Testis (tissue), 3 donors: ENCODE results near the gene TOX2. TPM values are rescaled to one million over a fixed set of nuclear protein-coding genes. Genes with fewer than 3 reads are reported as not detected.

Experiments
- DNase-seq: peaks from one replicate; pipeline ENCODE4 v3.0.0-alpha.2; 2019
- H3K27ac ChIP-seq, 2 donors: fragments of 200-600 bp; sonication (generic); one replicate each; pipeline ENCODE4 v1.5.1; 2019
- H3K27me3 ChIP-seq: fragments of 200-600 bp; sonication (generic); one replicate; pipeline ENCODE4 v1.5.1; 2019
- H3K36me3 ChIP-seq: fragments of 200-600 bp; sonication (generic); one replicate; pipeline ENCODE4 v1.5.1; 2017; ENCODE audit warnings: low read depth; ENCODE audit errors: missing control alignments
- H3K4me1 ChIP-seq: fragments of 200-600 bp; sonication (generic); one replicate; pipeline ENCODE4 v1.5.1; 2019
- H3K4me3 ChIP-seq, 2 donors: fragments of 200-600 bp; sonication (generic); one replicate each; pipeline ENCODE4 v1.5.1; 2017 to 2019
- H3K9me3 ChIP-seq: fragments of 200-600 bp; sonication (generic); one replicate; pipeline ENCODE4 v1.5.1; 2017
- POLR2A ChIP-seq: fragments of 450-650 bp; IDR thresholded peaks from one replicate; pipeline ENCODE4 v1.6.1; 2017; ENCODE audit warnings: antibody characterized with exemption, mild to moderate bottlenecking, moderate library complexity
- WGBS, 2 donors: methylation state at CpG; one replicate each; pipeline ENCODE4 v1.1.5; 2018; 5-methylcytosine and 5-hydroxymethylcytosine counted together
- intact Hi-C: fragments of 100-400 bp; cut with DNase I; formaldehyde crosslinking; loops from one replicate; pipeline ENCODE4 v1.15.1; 2023; ENCODE audit warnings: low total_unique reads
- polyA plus RNA-seq: library from polyadenylated mRNA; stranded (reverse); fragments of 350-450 nt; fragmentation: Illumina TruSeq; extraction: RNeasy Lipid Tissue Mini Kit (QIAGEN cat#74804); gene quantifications from one replicate; pipeline ENCODE4 v1.2.3, GENCODE V29; 2014; ENCODE audit warnings: low read depth, low replicate concordance; ENCODE audit not compliant: insufficient read depth
- total RNA-seq, 2 donors: library from RNA; depleted of rRNA; stranded (reverse); fragments of >200 nt; gene quantifications; one replicate each; pipeline ENCODE4 v1.2.3, GENCODE V29; 2016
- TF ChIP-seq, protein P1 (sequence below), 3 experiments: fragments of 450-650 bp in 2 of 3; fragments of 200-600 bp in 1 of 3; sonication (generic) in 1 of 3; IDR thresholded peaks; one replicate each; pipeline ENCODE4 v1.5.1; 2016 to 2019; ENCODE audit warnings: antibody characterized with exemption in 3 of 3, mild to moderate bottlenecking in 2 of 3, moderate library complexity in 1 of 3

The TOX2 gene
- total and polyA plus RNA-seq, 3 donors from 2014 or later = 43.8 to 67.0 (median 48.1) TPM

DNA sequence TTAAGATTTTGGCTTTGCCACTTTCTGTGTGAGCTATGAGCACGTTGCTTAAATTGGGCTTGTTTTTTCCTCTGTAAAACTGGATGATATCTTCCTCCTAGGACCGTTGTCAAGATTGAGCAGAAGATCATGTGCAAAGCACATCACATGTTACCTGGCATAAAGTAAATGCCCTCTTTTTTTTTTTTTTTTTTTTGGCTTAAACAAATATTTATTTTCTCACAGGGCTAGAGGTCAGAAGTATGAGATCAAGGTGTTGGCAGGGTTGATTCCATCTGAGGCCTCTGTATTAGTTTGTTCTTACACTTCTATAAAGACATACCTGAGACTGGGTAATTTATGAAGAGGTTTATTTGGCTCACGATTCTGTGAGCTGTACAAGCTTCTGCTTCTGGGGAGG, 42.7 kb downstream of the TOX2 start:
- DNase-seq = no peak
- 91 to 92% methylated on average over 3 of the region's 3 CpGs for WGBS, 2 donors
- Histone ChIP-seq H3K27ac (no peak overlapping the region), H3K4me1 (peaks cover 19% of the 10 kb centered on the region), H3K4me3 (no peak overlapping the region), H3K9me3 (no peaks in the 10 kb centered on the region), H3K36me3 (no peaks in the 10 kb centered on the region), H3K27me3 (no peaks in the 10 kb centered on the region)
- TF ChIP-seq, protein P1, sequence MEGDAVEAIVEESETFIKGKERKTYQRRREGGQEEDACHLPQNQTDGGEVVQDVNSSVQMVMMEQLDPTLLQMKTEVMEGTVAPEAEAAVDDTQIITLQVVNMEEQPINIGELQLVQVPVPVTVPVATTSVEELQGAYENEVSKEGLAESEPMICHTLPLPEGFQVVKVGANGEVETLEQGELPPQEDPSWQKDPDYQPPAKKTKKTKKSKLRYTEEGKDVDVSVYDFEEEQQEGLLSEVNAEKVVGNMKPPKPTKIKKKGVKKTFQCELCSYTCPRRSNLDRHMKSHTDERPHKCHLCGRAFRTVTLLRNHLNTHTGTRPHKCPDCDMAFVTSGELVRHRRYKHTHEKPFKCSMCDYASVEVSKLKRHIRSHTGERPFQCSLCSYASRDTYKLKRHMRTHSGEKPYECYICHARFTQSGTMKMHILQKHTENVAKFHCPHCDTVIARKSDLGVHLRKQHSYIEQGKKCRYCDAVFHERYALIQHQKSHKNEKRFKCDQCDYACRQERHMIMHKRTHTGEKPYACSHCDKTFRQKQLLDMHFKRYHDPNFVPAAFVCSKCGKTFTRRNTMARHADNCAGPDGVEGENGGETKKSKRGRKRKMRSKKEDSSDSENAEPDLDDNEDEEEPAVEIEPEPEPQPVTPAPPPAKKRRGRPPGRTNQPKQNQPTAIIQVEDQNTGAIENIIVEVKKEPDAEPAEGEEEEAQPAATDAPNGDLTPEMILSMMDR (IDR thresholded peaks at IDR 0.05) = no peak
- no peak for TF ChIP-seq POLR2A
- intact Hi-C loops = no loop called here

DNA sequence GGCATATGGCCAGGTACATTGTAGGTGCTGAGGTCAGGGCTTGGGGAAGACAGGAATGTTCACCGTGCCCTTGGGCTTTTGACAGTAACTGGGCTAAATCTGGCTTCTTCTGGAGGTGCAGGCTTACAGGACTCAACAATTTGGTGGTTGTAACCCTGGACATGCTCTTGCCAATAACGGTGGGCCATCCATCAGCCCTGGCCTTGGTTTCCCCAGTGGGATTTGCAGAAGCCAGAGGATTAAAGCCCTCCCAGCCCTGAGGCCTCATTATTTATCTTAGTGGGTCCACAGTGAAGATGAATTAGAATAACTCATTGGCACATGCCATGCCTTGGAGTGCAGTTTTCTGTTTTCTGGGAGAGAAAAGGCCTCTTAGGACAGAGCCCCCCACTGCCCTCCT, 44.0 kb downstream of the TOX2 start:
- H3K4me1 ChIP-seq = peaks cover 19% of the 10 kb centered on the region
- no peaks in the 10 kb centered on the region for H3K9me3 ChIP-seq
- TF ChIP-seq, protein P1 (IDR thresholded peaks at IDR 0.05) = no peak
- TF ChIP-seq POLR2A = no peak
- H3K27me3 ChIP-seq = no peaks in the 10 kb centered on the region
- no peaks in the 10 kb centered on the region for H3K36me3 ChIP-seq
- WGBS, 2 donors = 88 to 93% methylated on average over 2 of the region's 2 CpGs
- intact Hi-C loops = no loop called here
- H3K4me3 ChIP-seq = no peak overlapping the region
- no peak for DNase-seq
- no peak overlapping the region for H3K27ac ChIP-seq

DNA sequence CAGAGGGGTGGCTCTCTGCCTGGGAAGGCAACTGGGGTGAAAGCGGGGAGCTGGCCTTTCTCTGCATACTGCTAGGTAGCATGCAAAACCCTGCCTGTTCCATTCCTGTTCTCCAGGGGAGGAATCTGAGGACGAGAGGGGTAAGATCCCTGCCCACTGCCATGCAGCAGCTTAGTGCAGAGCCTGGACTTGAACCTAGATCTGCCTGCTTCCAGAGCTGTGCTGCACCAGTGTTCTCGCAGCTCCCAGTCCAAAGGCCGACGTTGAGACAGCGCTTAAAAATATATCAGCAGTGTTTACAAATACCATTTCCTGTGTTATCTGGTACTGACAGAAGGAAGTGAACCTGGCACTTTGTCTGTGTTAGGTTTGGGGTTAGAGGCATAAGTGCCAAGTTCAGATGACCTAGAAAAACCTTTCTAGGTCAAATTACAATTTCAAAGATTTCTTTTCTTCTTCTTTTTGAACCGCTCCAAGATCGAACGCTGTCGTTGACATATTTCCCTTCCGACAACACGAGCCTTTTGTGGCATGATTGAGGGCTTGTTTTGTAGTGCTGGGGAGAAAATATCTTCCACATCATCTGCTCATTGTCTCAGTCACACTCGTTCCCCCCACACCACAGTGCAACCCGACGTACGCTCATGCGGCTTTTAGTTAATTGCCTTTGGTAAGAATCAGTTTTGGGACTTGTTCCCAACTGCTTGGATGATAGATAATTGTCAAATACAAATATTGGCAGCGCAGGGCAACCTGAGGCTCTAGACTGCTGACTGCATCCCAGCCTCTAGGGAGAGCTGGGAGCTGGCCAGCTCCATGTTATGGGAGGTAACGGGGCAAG, 44.6 kb downstream of the TOX2 start:
- TF ChIP-seq, protein P1 (IDR thresholded peaks at IDR 0.05) = no peak
- no peak for TF ChIP-seq POLR2A
- intact Hi-C loops = no loop called here
- Histone ChIP-seq H3K4me3 (no peak overlapping the region), H3K27me3 (no peaks in the 10 kb centered on the region), H3K27ac (no peak overlapping the region), H3K36me3 (no peaks in the 10 kb centered on the region), H3K9me3 (no peaks in the 10 kb centered on the region), H3K4me1 (peaks cover 19% of the 10 kb centered on the region)
- WGBS, 2 donors = 49 to 52% methylated on average over 19 of the region's 19 CpGs
- peak; percentile 30 for DNase-seq

DNA sequence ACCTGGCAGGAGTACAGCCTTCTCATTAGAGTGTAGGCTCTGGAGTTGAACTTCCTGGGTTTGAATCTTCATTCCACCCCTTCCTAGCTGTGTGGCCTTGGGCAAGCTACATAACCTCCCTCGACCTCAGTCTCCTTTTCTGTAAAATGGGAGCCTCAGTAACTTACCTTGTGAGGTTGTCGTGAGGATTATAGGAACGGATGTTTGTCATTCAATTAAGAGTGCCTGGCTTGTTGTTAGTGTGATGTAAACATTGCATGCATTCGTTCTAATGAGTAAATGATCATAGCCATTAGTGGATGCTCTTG, 45.2 kb downstream of the TOX2 start:
- no peak overlapping the region for H3K4me3 ChIP-seq
- H3K27me3 ChIP-seq = no peaks in the 10 kb centered on the region
- 92 to 94% methylated on average over 3 to 4 of the region's 4 CpGs for WGBS, 2 donors
- peaks cover 19% of the 10 kb centered on the region for H3K4me1 ChIP-seq
- no peak for DNase-seq
- TF ChIP-seq POLR2A = no peak
- TF ChIP-seq, protein P1 (IDR thresholded peaks at IDR 0.05) = no peak
- no peaks in the 10 kb centered on the region for H3K36me3 ChIP-seq
- no peaks in the 10 kb centered on the region for H3K9me3 ChIP-seq
- no peak overlapping the region for H3K27ac ChIP-seq
- intact Hi-C loops = no loop called here

DNA sequence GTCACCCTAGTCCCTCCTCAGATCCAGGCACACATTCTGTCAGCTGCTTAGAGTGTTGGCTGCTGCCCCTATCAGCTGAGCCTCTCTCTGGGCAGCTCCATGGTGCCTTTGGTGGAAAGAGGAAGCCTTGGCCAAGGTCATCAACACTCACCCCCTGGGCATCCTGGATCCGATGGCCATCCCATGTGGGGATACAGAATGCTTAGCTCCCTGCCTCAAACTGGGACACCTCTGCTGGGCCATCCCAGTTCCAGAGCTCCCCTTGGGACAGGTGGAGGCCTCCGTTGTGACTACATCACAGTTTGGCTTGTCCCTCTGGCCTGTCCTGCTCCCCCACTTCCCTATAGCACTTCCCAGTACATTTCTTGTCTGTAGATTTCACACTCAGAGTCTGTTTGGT, 45.6 kb downstream of the TOX2 start:
- Histone ChIP-seq H3K27ac (no peak overlapping the region), H3K27me3 (no peaks in the 10 kb centered on the region), H3K4me3 (no peak overlapping the region), H3K9me3 (no peaks in the 10 kb centered on the region), H3K4me1 (peaks cover 19% of the 10 kb centered on the region), H3K36me3 (no peaks in the 10 kb centered on the region)
- intact Hi-C loops = no loop called here
- no peak for TF ChIP-seq POLR2A
- TF ChIP-seq, protein P1 (IDR thresholded peaks at IDR 0.05) = no peak
- no peak for DNase-seq
- WGBS, 2 donors = 89 to 94% methylated on average over 2 of the region's 2 CpGs
